HG02973 (cell line): ENCODE results near the gene ITGB5.

Experiments used
- ATAC-seq: cut with Tn5 transposase; IDR thresholded peaks from one replicate; pipeline ENCODE4 v1.9.1; 2021; ENCODE audit warnings: moderate library complexity; ENCODE audit not compliant: unreplicated experiment

ITGB5 gene

DNA sequence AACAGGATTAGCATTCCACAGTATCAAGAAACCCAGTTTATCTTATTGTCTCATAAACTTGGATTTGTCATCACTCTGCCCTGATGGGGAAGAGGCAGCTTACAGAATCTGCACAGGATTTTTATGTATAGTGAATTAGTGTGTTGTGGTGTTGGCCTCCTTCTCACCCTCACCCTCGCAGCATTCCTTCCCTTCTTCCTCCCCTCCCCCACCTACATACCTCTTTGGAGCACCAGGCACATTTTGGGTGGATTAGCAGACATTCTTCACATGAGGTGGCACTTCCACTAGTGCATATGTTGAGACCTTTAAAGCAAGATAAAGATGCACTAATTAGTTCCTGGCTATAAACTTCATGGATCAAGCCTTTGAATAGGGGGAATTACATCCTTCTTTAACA is 13.9 kb downstream of the ITGB5 start:
- no peak for ATAC-seq

DNA sequence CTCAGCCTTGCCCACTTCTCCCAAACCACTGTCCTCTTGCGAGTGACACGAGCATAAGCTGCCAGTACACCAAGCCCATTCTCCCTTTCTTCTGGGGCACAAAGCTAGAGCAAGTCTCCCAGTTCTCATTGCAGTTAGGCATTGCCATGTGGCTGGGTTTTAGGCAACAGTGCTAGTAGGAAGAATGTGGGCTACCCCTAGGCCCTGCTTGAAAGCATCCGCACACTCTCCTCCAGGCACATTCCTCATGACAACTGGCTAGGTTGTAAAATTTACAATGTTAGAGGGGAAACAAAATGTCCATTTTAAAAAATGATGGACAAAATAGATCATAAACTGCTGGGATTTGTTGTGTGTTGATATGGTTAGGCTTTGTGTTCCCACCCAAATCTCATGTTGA is 19.7 kb downstream of the ITGB5 start:
- no peak for ATAC-seq

DNA sequence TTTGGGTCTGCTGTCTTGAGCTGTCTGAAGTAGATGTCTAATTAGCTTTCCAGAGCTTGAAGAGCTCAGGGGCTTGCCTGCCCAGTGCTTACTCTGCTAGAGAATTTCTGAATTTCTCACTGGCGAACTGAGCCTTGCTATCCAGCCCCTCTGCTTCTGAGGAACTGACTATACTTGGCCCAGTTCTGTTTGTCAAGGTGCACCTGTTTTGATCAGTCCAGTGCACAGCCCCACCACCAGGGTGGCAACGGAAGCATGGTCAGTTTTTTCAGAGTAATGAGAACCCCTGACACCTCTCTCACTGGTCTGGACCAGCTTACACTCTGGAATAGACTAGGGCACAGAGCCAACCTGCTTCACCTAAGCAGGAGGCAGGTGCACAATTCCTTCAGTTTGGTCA is 25.2 kb downstream of the ITGB5 start:
- ATAC-seq: no peak

DNA sequence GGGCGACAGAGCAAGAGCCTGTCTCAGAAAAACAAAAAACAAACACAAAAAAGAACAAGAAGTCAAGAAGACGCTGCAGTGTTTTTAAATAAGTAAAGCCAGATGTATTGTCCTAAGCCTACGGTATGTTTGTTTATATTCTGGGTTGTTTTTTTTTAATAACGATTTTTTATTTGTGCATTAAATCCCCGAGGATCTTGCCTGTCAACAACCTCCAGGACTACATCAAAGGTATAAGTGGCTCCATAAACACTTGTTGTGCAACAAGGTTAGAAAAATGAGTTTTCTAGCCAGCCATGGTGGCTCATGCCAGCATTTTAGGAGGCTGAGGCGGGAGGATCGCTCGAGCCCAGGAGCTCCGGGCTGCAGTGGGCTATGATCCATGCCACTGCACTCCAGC is 26.1 kb downstream of the ITGB5 start:
- ATAC-seq: no peak

DNA sequence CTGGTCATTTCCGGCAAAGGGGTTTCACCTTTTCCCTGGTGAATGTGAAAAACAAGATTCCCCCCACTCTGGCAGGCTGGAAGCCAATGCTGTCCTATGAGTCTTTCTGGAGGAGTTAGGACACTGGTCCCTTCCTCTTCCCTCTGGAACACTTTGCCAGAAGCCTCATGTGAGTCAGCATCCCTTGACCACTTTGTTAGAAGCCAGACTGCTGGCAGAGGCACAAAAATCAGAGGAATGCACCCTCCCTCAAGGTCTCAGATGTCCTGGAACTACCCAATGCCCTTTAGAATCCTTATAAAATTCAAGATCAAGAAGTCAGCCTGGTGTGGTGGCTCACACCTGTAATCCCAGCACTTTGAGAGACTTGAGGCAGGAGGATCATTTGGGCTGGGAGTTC is 26.6 kb downstream of the ITGB5 start:
- ATAC-seq: no peak

DNA sequence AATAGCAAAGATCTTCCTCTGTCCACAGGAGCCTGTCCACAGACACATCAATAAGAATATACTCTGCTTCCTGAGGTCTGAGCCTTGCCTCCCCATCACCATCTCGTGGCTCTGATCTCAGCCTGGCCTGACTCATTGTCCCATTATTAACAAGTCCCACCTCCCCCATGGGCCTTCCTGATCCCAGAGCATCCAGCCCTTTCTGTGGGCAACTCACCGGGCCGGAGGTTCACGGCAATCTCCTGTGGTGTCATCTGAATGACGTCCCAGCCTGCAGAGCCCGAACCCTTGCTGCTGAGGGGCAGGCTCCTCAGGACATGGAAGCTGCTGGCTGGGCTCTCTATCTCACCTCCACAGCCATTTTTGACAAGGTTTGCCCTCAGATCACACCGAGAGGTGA is 28.1 kb downstream of the ITGB5 start:
- ATAC-seq: no peak

DNA sequence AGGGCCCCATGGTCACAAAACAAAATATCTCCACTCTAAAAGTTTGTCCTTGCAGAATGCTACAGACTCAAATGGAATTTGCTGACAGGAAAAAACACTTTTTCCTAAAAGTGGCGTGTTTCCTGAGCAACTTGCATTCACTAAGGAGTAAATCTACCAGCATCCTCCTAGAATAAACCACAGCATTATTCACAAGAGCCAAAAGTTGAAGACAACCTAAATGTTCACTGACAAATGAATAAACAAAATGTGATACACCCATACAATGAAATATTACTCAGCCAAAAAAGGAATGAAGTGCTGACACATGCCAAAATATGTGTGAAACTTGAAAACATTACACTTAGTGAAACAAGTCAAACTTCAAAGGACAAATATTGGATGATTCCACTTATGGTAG is 28.9 kb downstream of the ITGB5 start:
- ATAC-seq: no peak

DNA sequence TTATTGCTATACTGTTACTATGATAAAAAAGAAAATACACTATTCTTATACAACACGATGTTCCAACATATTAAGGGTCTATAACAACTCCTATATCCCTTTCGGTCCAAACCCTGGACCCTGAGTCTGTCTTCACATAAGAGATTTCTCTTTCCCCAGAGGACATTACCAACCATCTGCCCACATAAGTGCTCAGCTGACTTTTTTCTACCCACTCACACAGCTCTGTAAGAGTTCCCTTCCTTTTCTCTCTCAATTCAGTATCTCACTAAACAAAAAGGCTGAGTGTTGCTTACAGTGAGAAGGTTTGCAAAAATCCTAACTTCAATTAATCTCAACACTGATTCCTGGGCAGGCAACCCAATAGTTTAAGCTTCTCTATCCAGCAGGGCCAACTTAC is 30.5 kb downstream of the ITGB5 start:
- no peak for ATAC-seq

DNA sequence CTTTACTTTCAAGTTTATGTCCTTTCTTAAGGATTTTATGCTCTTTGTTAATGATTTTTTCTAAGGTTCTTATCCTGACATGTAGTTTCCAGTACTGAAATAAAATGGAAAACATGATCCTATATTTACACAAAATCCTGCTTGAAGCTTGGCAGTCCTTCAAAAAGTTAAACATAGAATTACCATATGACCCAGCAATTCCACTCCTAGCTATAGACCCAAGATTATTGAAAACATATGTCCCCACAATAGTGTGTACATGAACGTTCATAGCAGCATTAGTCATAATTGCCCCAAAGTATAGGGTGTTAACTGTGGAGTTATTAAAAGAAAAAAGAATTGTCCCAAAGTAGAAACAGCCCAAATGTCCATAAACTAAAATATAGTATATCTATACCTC is 33.2 kb downstream of the ITGB5 start:
- no peak for ATAC-seq

DNA sequence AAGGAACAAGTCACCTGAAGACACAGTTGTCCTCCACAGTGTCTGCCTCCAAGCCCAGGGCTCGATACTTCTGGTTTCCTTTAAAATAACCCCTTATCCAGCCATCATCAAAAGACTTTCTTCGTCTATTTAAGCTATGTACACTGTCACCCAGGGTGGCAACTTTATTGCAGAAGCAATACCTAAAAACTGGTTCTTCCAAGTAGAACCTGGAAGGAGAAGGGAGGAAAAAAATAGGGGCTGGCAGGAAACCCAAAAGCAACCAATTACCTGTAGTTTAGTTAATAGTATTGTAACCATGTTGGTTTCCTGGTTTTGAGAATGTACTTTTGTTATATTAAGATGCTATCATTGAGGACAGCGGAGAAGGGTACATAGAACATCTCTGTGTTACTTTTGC is 33.7 kb downstream of the ITGB5 start:
- ATAC-seq: no peak

DNA sequence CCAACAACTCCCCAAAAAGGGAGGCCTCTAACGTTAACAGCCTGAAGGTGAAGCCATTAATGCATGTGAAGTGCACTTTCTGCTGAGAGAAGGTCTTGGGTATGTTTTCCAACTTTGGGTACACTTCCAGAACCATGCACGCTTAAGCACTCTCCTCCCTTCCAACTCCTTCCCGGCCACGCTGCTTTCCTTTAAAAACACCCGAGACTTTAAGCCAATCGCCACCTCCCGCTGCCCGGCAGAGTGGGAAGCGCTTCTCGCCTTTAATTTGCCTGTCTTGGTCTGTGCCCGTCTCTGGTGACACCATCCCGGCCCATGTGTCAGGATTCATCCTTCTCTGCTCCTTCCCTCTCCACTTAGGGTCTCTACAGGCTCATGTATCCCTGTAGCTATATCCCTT is 35.3 kb downstream of the ITGB5 start:
- ATAC-seq: no peak

DNA sequence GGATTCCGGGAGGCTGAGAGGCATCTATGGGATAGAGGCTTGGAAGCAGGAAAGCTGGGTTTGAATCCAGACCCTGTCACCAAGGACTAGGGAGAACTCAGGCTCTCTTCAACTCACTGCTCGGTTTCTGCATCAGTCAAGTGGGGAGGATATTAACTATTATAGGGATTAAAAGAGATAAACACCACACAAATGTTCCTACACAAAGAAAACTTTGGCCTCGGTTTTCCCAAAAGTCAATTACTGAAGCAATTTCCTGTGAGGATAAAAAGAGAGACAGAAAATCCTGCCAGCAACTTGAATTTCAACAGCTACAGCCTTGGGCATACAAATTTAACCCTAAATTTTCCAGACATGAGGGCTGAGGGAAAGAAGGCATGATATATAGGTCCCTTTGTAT is 36.0 kb downstream of the ITGB5 start:
- no peak for ATAC-seq

DNA sequence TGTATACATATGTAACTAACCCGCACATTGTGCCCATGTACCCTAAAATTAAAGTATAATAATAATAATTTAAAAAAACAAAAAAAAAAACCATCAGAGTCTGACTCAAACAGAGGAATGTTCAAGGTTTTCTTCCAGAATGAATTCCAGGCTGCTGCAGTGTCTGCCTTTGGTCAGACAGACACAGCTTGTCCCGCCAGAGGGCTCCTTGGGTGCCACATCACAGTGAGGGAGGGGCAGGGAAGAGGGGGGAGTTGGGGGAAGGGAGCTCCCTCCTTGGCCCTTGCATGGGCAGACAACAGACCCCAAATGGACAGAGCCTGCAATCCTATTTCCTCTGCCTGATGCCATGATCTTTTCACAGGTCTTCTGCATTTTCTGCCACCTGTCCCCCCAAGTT is 36.5 kb downstream of the ITGB5 start:
- ATAC-seq: no peak

DNA sequence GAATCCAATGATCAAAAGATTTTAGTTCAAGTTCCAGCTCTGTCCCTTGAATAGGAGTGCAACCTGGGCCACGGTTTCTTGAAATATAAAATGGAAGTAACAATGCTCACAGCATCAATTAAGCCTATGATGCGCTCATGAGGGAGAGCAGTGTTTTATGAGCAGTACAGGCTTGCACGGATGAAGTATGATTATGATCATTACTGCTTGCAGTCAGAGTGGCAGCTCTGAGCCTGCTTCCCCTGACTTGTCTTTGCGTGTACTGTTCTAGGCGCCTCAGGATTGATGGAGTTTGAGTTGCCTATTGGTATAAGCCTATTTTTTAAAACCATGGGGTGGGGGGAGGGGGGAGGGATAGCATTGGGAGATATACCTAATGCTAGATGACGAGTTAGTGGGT is 37.0 kb downstream of the ITGB5 start:
- no peak for ATAC-seq

DNA sequence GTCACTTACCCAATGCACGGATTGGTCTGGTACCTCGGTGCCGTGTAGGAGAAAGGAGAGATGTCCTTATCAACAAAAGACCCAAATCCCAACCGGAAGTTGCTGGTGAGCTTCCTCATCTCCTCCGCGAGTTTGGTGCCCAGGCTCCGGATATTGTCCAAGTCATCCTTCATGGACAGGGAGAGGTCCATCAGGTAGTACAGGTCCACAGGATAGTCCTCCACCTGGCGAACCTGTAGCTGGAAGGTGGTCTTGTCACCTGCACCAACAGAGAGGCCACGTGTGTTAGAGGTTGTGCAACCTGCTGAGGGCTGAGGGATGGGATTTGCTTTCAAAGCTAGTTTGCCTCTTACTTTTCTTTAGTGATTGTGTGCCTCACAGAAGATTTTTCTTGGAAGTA is 38.9 kb downstream of the ITGB5 start:
- no peak for ATAC-seq

DNA sequence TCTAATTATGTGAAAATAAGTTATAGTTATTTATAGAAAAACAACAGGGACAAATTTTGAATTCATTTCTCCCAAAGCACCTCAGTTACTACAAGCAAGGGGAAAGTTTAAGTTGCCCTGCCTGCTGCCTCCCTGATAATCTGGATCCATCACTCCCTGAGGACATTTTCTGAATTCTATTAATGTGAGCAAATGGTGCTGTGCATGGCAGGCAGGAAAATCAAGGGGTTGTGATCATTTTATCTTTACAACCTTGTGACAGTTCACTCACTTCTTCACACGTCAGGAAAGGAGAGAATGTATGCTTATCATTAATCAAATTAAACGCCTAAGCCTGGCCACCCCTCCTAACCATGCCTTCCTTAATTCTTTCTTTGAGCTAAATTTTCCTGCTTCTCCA is 39.3 kb downstream of the ITGB5 start:
- ATAC-seq: no peak

DNA sequence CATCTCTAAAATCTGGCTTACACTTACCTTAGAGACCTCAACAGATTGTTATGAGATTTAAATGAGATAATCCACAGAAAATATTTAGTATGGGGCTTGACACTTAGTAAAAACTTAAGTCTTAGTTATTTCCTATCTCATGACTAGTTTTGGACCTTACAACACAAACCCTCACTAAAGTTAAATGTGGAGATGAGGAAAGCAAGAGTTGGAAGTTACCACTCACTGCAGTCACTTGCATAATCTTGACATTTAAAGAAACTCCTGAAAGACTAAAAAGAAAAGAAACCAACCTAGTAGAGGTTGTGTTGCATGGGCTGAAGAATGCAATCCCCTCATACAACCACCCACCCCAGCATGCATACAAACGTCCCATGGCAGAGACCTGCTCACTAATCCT is 40.1 kb downstream of the ITGB5 start:
- no peak for ATAC-seq

DNA sequence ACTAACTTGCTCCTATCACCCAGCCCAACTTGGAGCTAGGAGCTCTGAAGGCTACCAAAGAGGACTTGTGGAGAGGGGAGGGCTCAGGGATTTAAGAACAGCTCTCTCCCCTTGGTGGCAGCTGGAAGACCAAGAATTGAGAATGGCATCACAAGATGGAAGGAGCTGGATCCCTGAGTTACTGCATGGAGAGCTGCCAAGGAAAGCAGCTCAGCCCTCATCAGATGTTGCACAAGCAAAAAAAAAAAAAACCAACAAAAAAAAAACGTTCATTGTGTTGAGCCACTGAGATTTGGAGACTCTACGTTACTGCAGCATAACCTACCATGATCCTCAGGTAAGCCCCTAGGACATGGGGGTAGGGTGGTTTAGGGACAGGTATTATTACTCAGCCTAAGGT is 41.0 kb downstream of the ITGB5 start:
- ATAC-seq: no peak

DNA sequence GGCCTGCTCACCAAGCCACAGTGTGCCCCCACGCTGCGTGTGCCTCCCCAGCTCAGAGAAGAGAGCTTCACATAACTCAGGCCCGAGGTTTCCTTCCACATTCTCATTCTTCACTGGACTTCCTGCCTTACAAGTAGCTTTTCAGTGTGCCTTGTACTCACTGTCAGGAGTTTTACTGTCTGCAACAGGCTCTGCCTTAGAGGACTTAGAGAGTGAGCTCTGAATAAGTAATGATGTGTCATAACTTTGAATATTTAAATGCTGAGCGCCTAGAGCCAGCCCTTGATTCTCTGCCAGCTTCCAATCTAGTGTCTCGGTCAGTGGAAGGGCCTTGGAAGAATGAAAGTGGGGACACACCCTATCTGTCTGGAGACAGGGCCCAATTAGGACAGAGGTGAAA is 41.8 kb downstream of the ITGB5 start:
- ATAC-seq: no peak

DNA sequence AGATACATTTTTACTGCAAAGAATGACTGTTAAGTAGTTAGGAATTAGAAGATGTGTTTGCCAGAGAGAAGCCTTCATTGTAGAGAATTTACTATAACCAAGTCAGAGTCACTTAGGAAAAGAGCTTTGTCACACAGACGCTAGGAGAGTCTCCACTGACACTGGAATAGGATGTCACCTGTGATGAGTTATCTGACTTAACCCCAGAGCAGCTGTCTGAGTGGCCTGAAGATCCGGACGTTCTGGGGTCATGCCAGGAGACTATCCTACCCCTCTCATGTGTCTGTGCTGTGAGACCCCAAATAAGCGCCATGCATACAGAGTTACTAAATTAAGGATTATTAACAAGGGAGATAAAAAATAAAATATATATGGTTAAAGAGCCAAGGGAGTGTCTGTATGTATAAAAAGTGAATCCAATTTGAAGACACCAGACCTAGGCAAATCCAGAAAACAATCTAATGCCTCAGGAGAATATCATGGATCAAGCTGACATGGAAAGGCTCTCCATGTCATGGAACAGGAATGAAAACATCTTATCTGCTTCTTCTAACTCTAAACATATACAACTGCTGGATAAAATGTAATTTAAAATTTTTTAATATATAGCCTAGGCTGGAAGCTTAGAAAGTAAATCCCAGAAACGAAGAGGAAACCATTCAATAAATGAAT is 43.5 kb downstream of the ITGB5 start:
- no peak for ATAC-seq

DNA sequence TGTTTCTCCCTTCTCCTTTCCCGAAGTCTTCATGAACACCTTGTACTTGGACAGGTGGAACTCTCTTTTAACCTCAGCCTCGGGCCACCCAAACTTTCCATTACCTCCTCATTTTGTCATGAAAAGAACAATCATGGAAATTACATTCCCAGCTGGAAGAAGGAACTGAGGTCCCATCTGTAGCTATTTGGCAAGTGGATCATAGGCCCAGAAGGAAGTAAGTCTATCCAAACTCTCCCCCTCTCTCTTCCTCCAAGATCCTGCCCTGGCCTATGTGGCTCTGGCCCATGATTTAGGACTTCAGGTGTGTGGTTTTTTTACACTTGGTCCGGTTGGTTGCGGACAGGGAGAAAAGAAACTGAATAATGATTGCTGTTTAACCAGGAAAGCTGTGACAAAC is 44.1 kb downstream of the ITGB5 start:
- no peak for ATAC-seq

DNA sequence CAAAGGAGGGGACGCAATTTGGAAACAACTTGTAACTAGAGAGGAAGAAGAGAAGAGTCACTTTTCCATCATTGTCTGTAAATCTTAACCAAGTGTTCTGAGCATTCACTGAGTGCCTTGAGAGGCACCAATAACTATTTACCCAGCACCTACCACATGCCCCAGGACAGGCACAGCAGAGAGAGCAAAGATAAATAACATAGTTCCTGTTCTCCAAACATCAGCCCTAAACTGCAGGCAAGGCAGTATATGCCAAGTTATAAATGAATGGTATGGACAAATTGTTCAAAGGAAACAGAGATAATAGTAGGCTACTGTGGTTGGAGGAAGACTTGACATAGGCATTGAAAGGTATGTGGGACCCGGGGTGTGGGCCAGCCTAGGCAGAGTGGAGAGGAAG is 45.6 kb downstream of the ITGB5 start:
- ATAC-seq: no peak

DNA sequence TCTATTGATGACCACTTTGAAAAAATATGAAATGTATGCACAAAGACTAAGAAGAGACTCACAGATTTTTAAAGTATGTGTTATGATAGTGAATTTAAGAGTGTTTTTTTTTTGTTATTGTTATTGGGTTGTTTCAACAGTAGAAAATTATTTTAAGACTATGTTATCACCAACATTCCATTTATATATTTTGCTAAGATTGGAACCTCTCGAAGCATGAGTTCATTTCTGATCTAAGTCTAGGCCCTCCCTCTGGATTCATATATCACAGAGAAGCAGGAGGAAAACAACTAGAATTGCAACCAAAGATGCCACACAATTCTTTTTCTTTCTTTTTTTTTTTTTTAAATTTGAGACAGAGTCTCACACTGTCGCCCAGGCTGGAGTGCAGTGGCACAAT is 46.8 kb downstream of the ITGB5 start:
- no peak for ATAC-seq

DNA sequence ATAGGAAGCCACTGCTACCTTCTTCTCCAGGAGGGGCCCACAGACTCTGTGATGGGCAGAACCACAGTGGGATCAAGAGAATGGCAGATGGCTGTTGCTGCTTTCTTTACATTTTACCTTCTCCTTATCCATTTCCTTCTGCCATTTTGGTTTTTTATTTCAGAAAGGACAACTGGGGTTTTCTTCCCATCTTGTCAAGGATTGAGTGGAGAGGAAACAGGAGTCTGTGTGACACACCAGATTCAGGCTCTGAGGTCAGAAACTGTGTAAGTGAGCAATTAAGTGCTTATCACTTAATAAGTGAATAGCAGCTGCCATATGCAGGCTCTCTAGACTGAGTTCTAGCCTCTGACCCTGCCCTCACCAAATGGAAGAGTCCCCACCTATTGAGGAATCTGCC is 47.3 kb downstream of the ITGB5 start:
- no peak for ATAC-seq
